Retinal pigment epithelial cell (primary cell): ENCODE results near the gene NQO1.
A peak's percentile ranks its signal among the peaks of the same experiment; 100 is the strongest.
"Not testable (repeated sequence)": the region's sequence is repeated elsewhere in the genome, so short reads cannot be mapped to it uniquely, and the experiment has no call there.

Source experiments
- DNase-seq: peaks from one replicate; pipeline ENCODE4 v3.0.0-alpha.2; 2010; ENCODE audit warnings: low read depth
- H3K4me3 ChIP-seq: 2 replicates; pipeline ENCODE4 v1.5.1; 2011; ENCODE audit warnings: mild to moderate bottlenecking, low read length, control low read depth, moderate library complexity
- CTCF ChIP-seq: conservative IDR thresholded peaks from 2 replicates; pipeline ENCODE4 v1.5.1; 2011; ENCODE audit warnings: low read depth, low read length, control low read depth, inconsistent platforms

Gene NQO1

GRCh38 chr16:69767459-69768229 lies 41.3 kb upstream of the NQO1 start:
- H3K4me3 ChIP-seq = no peak overlapping the region
- TF ChIP-seq CTCF = no peak
- no peak for DNase-seq

- TF ChIP-seq CTCF = no peak
- DNase-seq = no peak
- H3K4me3 ChIP-seq = no peak overlapping the region
Measured at GRCh38 chr16:69763599-69763942, 37.2 kb upstream of the NQO1 start.

- no peak for TF ChIP-seq CTCF
- H3K4me3 ChIP-seq = peak overlapping the region; percentile 94
- no peak for DNase-seq
Measured at GRCh38 chr16:69762814-69763598, 36.6 kb upstream of the NQO1 start.

GRCh38 chr16:69761983-69762813 lies 35.8 kb upstream of the NQO1 start, which contains the start of gene WWP2:
Gene WWP2, plus strand, starts transcription at chr16:69762332. Its CDS starts 24,679 bp downstream, at chr16:69787011.
- no peak for TF ChIP-seq CTCF
- H3K4me3 ChIP-seq = peak within 1 kb of the TSS; percentile 94
- DNase-seq = no peak

- DNase-seq, H3K4me3 ChIP-seq: not testable (repeated sequence)
Measured at GRCh38 chr16:69757375-69757774, 31.0 kb upstream of the NQO1 start.

GRCh38 chr16:69756705-69757104 lies 30.3 kb upstream of the NQO1 start:
- TF ChIP-seq CTCF = no peak

GRCh38 chr16:69754469-69755310 lies 28.3 kb upstream of the NQO1 start, which contains the start of gene NOB1:
Gene NOB1, minus strand, starts transcription at chr16:69754926. Its CDS starts 16 bp downstream, at chr16:69754910.
- peak; percentile 75 for DNase-seq
- peak; percentile 95 for TF ChIP-seq CTCF
- peak within 1 kb of the TSS; percentile 98 for H3K4me3 ChIP-seq

More at GRCh38 chr16:69756705-69757104, 30.3 kb upstream of the NQO1 start:
- DNase-seq = no peak
- no peak overlapping the region for H3K4me3 ChIP-seq
